Glutamatergic neuron (in vitro differentiated cells): ENCODE data around the gene EFCAB9. TPM values are rescaled to one million over a fixed set of nuclear protein-coding genes. Genes with fewer than 3 reads are reported as not detected.

Source experiments
- DNase-seq: peaks from one replicate; pipeline ENCODE4 v3.0.0; 2022
- H3K27ac Mint-ChIP-seq: one replicate; pipeline ENCODE4 v1.8.0; 2020; ENCODE audit warnings: mild to moderate bottlenecking, mixed read lengths, inconsistent platforms; ENCODE audit not compliant: unreplicated experiment
- H3K27me3 Mint-ChIP-seq: one replicate; pipeline ENCODE4 v1.8.0; 2020; ENCODE audit warnings: mild to moderate bottlenecking, moderate library complexity, mixed read lengths, inconsistent platforms; ENCODE audit not compliant: unreplicated experiment
- H3K36me3 Mint-ChIP-seq: one replicate; pipeline ENCODE4 v1.8.0; 2020; ENCODE audit warnings: mild to moderate bottlenecking, mixed read lengths, inconsistent platforms; ENCODE audit not compliant: unreplicated experiment
- H3K4me1 Mint-ChIP-seq: one replicate; pipeline ENCODE4 v1.8.0; 2020; ENCODE audit warnings: mild to moderate bottlenecking, low read depth, mixed read lengths, inconsistent platforms; ENCODE audit not compliant: unreplicated experiment
- H3K4me3 Mint-ChIP-seq: one replicate; pipeline ENCODE4 v1.8.0; 2020; ENCODE audit warnings: mild to moderate bottlenecking, mixed read lengths, inconsistent platforms; ENCODE audit not compliant: unreplicated experiment
- H3K9me3 Mint-ChIP-seq: one replicate; pipeline ENCODE4 v1.8.0; 2020; ENCODE audit warnings: mild to moderate bottlenecking, moderate library complexity, mixed read lengths, inconsistent platforms; ENCODE audit not compliant: unreplicated experiment
- CTCF ChIP-seq: fragments of 200-600 bp; sonication (generic); IDR thresholded peaks from one replicate; pipeline ENCODE4 v1.5.0; 2021; ENCODE audit not compliant: partially characterized antibody, unreplicated experiment
- total RNA-seq: library from RNA; stranded (reverse); fragmentation: NEBNext Ultra II Directional; extraction: Animal tissue kit (Norgen Biotek cat#: 25700); gene quantifications from one replicate; pipeline ENCODE4 v1.2.1, GENCODE V29; 2021; ENCODE audit not compliant: unreplicated experiment

The EFCAB9 gene
- total RNA-seq, 1 donor from 2014 or later, result not detected

DNA sequence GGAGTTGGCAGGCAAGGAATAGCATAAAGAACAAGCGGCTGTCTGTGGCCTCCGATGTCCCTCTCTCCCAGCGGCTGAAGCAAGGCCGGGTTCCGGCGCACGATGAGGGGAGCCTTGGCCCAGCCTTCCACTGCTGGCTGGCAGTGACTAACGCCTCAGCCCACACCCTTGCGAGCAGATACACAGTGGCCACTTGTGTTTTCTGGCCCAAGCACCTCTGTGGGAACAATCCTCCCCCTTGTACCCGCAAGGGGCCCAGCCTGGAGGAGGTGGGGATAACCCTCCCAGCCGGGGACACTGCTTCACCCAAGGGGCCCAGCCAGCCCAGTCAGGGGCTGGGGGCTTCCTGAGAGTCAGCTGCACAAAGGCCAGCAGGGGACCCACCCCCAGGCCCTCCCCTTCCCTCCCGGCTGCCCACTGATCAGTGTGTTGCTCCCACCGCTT lies 29.2 kb upstream of the EFCAB9 start:
- Mint-ChIP-seq H3K27me3 (peaks cover 9% of the 10 kb centered on the region), H3K4me3 (no peak overlapping the region), H3K27ac (peak overlapping the region; percentile 33), H3K4me1 (peaks cover 35% of the 10 kb centered on the region), H3K9me3 (peaks cover 1% of the 10 kb centered on the region), H3K36me3 (no peaks in the 10 kb centered on the region)
- no peak for DNase-seq
- no peak for TF ChIP-seq CTCF

- H3K9me3 Mint-ChIP-seq, result peaks cover 1% of the 10 kb centered on the region
- H3K4me1 Mint-ChIP-seq, result peaks cover 34% of the 10 kb centered on the region
- H3K27me3 Mint-ChIP-seq, result peaks cover 8% of the 10 kb centered on the region
- no peak overlapping the region for H3K27ac Mint-ChIP-seq
- no peak for TF ChIP-seq CTCF
- H3K36me3 Mint-ChIP-seq, result no peaks in the 10 kb centered on the region
- DNase-seq, result no peak
- no peak overlapping the region for H3K4me3 Mint-ChIP-seq
Measured at GRCh38 chr5:172165465-172165864, 28.5 kb upstream of the EFCAB9 start.

DNA sequence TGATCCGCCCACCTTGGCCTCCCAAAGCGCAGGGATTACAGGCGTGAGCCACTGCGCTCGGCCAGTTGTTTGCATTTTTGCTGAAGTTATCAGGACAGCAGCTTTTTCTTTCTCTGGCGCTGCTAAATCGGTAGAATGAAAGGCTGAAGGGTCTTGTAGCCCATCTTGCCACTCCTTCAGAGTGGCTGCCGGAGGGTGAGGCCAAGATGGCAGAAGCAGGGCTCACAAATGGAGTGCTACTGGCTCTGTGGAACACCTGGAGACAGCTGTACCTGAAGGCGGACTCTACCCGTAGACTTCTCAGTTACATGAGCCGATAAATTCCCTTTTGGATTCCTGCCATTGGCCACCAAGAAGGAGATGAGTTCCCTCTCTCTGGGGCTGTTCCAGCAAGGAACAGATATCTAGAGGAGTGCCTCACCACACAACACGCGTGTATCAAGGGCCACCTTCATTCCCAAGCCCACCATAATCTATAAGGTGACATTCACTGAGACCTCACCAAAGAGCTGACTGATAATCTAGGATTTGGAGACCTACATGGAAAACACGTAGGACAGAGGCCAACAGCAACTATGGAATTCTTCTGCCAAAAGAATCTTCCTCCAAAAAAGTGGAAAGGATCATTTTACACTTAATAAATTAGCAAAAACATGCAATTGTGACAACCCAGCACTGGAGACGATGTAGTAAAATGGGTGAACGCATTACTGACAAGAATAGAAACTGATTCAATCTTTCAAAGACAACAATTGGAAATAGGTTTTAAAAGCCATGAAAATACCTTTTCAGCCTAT lies 27.7 kb upstream of the EFCAB9 start:
- peaks cover 2% of the 10 kb centered on the region for H3K9me3 Mint-ChIP-seq
- H3K4me1 Mint-ChIP-seq, result peaks cover 31% of the 10 kb centered on the region
- no peak overlapping the region for H3K4me3 Mint-ChIP-seq
- H3K27me3 Mint-ChIP-seq, result peaks cover 7% of the 10 kb centered on the region
- no peak for TF ChIP-seq CTCF
- no peaks in the 10 kb centered on the region for H3K36me3 Mint-ChIP-seq
- no peak overlapping the region for H3K27ac Mint-ChIP-seq
- DNase-seq, result no peak

- H3K4me1 Mint-ChIP-seq, result peaks cover 26% of the 10 kb centered on the region
- H3K4me3 Mint-ChIP-seq, result peak overlapping the region; percentile 27
- no peak for TF ChIP-seq CTCF
- peak overlapping the region; percentile 76 for H3K27ac Mint-ChIP-seq
- peaks cover 7% of the 10 kb centered on the region for H3K27me3 Mint-ChIP-seq
- DNase-seq, result no peak
- H3K36me3 Mint-ChIP-seq, result no peaks in the 10 kb centered on the region
- H3K9me3 Mint-ChIP-seq, result peaks cover 3% of the 10 kb centered on the region
Measured at GRCh38 chr5:172167895-172168294, 26.1 kb upstream of the EFCAB9 start.

DNA sequence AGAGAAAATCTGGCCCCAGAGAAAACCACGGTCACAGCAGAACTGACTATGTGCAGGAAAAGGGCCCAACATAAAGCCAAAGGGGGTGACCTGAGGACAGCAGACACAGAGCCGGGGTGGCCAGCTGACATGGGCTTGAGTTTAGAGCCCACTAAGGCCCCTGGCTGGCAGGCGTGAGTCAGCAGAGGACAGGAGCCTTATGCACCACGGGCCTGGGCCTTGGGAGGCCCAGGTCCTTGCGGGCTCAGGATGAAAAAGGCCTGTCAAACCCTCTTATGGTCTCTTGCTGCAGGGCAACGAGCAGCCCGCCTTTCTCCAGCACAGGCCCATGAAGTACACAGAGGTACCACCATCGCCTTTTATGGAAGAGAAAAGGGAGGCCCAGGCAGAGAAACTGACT lies 25.7 kb upstream of the EFCAB9 start:
- peaks cover 3% of the 10 kb centered on the region for H3K9me3 Mint-ChIP-seq
- peak overlapping the region; percentile 76 for H3K27ac Mint-ChIP-seq
- peaks cover 27% of the 10 kb centered on the region for H3K4me1 Mint-ChIP-seq
- H3K36me3 Mint-ChIP-seq, result no peaks in the 10 kb centered on the region
- no peak for DNase-seq
- no peak for TF ChIP-seq CTCF
- H3K27me3 Mint-ChIP-seq, result peaks cover 6% of the 10 kb centered on the region
- H3K4me3 Mint-ChIP-seq, result peak overlapping the region; percentile 27
